Small intestine (tissue), 7 donors: ENCODE results near the gene SAMD11. TPM values are rescaled to one million over a fixed set of nuclear protein-coding genes. Genes with fewer than 3 reads are reported as not detected.

Experiments
- DNase-seq, 2 donors: peaks; one replicate each; pipeline versions ENCODE4 v3.0.0 to v3.0.0-alpha.2; 2013
- FAIRE-seq: peaks from 2 replicates; lab custom pipeline; 2012; peaks lifted over from hg19 to GRCh38; lab: Jason Lieb, UNC
- H3K27ac ChIP-seq, 3 donors: one replicate each; pipeline ENCODE4 v1.5.1; 2013; ENCODE audit warnings: low read length in 2 of 3, mild to moderate bottlenecking in 2 of 3, control low read depth in 1 of 3, inconsistent platforms in 1 of 3, low read depth in 1 of 3, moderate library complexity in 1 of 3
- H3K27me3 ChIP-seq, 3 donors: one replicate each; pipeline ENCODE4 v1.6.1; 2013; ENCODE audit warnings: low read length in 3 of 3, inconsistent platforms in 1 of 3; ENCODE audit not compliant: control insufficient read depth in 3 of 3, insufficient read depth in 3 of 3
- H3K36me3 ChIP-seq, 3 donors: one replicate each; pipeline ENCODE4 v1.6.1; 2013; ENCODE audit warnings: low read length in 3 of 3, inconsistent platforms in 1 of 3, low read depth in 1 of 3, mild to moderate bottlenecking in 1 of 3, moderate library complexity in 1 of 3; ENCODE audit not compliant: control insufficient read depth in 3 of 3, insufficient read depth in 2 of 3
- H3K4me1 ChIP-seq, 3 donors: one replicate each; pipeline ENCODE4 v1.6.1; 2013; ENCODE audit warnings: low read length in 2 of 3, inconsistent platforms in 1 of 3, low read depth in 1 of 3, mild to moderate bottlenecking in 1 of 3, moderate library complexity in 1 of 3; ENCODE audit not compliant: control insufficient read depth in 3 of 3, insufficient read depth in 2 of 3
- H3K4me3 ChIP-seq, 3 donors: one replicate each; pipeline ENCODE4 v1.5.1; 2013; ENCODE audit warnings: low read length in 3 of 3, control low read depth in 1 of 3, inconsistent platforms in 1 of 3, low read depth in 1 of 3, mild to moderate bottlenecking in 1 of 3, moderate library complexity in 1 of 3
- H3K9me3 ChIP-seq, 2 donors: one replicate each; pipeline ENCODE4 v1.6.1; 2013; ENCODE audit warnings: low read depth in 1 of 2, low read length in 1 of 2; ENCODE audit not compliant: control insufficient read depth in 2 of 2, insufficient read depth in 1 of 2
- WGBS, 3 donors: extraction: QIAGEN DNeasy Blood & Tissue Kit; methylation state at CpG; one replicate each; pipeline ENCODE4 v1.1.7; 2013; 5-methylcytosine and 5-hydroxymethylcytosine counted together
- polyA plus RNA-seq, 4 donors: library from polyadenylated mRNA; stranded (reverse) in 3 of 4; unstranded in 1 of 4; fragments of 200-250 nt in 3 of 4; fragments of 120-200 nt in 1 of 4; gene quantifications; one replicate each; pipeline versions ENCODE4 v1.2.1 to v1.2.3, GENCODE V29; 2013
- donor health status: healthy with polysubstance abuse.
- donor health status: control.
- donor health status: control.
- donor health status: Bipolar disorder and iron deficiency.
- donor health status: healthy.

SAMD11 gene
- polyA plus RNA-seq, 4 donors, result 0.89 to 13.6 (median 6.8) TPM

DNA sequence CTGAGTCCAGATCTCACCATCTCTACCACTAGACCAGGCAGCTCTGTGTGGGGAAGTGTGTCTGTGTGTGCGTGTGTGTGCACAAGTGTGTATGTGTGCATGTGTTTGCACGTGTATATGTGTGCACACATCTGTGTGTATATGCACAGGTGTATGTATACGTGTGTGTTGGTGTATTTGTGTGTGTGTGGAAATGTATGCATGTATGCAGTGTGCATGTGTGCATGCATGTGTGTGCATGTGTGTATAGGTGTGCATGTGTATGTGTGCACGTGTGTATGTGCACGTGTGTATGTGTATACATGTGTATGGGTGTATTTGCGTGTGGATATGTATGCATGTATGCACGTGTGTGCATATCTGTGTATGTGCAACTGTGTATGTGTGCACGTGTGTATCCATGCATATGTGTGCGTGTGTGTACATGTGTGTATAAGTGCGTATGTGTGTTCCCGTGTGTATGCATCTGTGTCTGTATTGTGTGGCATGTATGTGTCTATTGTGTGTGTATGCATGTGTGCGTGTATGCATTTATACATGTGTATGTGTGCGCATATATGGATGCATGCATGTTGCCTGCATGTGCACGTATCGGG is 45.6 kb downstream of the SAMD11 start:
- Histone ChIP-seq H3K27ac (no peak overlapping the region), H3K4me3 (no peak overlapping the region), H3K9me3 (no peaks in the 10 kb centered on the region), H3K4me1 (peaks cover 0 to 11% (median 2%) of the 10 kb centered on the region in 3 donors), H3K36me3 (peaks cover 0 to 4% (median 0%) of the 10 kb centered on the region in 3 donors), H3K27me3 (peaks cover 0 to 72% (median 10%) of the 10 kb centered on the region in 3 donors)
- FAIRE-seq (no peak), DNase-seq (no peak)
- 78 to 86% (median 84%) methylated on average over 15 of the region's 15 CpGs for WGBS, 3 donors

- Histone ChIP-seq H3K9me3 (no peaks in the 10 kb centered on the region), H3K4me1 (peaks cover 0 to 11% (median 2%) of the 10 kb centered on the region in 3 donors), H3K27ac (no peak overlapping the region), H3K36me3 (no peaks in the 10 kb centered on the region), H3K27me3 (peaks cover 0 to 81% (median 10%) of the 10 kb centered on the region in 3 donors), H3K4me3 (no peak overlapping the region)
- WGBS, 3 donors, result 18 to 21% (median 19%) methylated on average over 32 to 33 of the region's 33 CpGs
- no peak for FAIRE-seq
- no peak for DNase-seq
Measured at GRCh38 chr1:970242-970972, 46.7 kb downstream of the SAMD11 start.

- Histone ChIP-seq H3K4me1 (peaks cover 0 to 5% (median 0%) of the 10 kb centered on the region in 3 donors), H3K9me3 (no peaks in the 10 kb centered on the region), H3K4me3 (no peak overlapping the region), H3K36me3 (no peaks in the 10 kb centered on the region), H3K27me3 (peaks cover 0 to 82% (median 10%) of the 10 kb centered on the region in 3 donors), H3K27ac (no peak overlapping the region)
- no peak for DNase-seq
- 28 to 39% (median 36%) methylated on average over 34 to 42 of the region's 42 CpGs for WGBS, 3 donors
- no peak for FAIRE-seq
Measured at GRCh38 chr1:970973-971730, 47.4 kb downstream of the SAMD11 start.

DNA sequence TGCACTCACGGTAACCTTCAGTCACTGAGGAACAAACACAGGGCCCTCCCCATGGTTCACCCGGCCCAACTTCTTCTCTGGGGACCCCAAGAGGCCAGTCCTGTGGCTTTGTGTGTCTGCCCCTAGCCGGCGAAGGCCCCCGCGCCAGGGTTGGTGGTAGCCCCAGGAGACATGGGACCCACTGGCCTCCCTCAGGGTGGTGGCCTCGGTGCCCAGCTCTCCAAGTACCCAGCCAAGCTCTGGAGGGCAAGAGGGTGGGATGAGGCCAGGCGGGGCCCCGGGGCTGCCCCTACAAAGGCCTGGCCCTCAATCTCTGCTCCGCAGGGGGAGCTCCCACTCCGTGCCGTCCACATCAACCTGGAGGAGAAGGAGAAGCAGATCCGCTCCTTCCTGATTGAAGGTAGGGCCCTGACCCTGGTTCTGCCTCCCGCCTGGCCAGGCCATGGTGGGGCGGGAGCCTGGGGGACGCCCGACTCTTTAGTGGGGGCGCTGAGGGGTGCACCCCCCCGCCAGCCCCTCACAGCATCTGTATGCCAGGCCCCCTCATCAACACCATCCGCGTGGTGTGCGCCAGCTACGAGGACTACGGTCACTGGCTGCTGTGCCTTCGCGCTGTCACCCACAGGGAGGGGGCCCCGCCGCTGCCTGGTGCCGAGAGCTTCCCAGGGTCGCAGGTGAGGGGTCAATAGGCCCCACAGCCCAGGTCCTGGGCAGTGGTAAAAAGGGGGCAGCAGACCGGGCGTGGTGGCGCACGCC is 48.2 kb downstream of the SAMD11 start:
- FAIRE-seq (no peak), DNase-seq (no peak)
- Histone ChIP-seq H3K9me3 (no peaks in the 10 kb centered on the region), H3K4me3 (no peak overlapping the region), H3K27ac (no peak overlapping the region), H3K27me3 (peaks cover 0 to 78% (median 10%) of the 10 kb centered on the region in 3 donors), H3K4me1 (peaks cover 0 to 2% (median 0%) of the 10 kb centered on the region in 3 donors), H3K36me3 (no peaks in the 10 kb centered on the region)
- 70 to 77% (median 74%) methylated on average over 28 to 34 of the region's 34 CpGs for WGBS, 3 donors

GRCh38 chr1:972726-973458 is 49.2 kb downstream of the SAMD11 start:
- H3K9me3 ChIP-seq, result no peaks in the 10 kb centered on the region
- no peak overlapping the region for H3K27ac ChIP-seq
- H3K4me1 ChIP-seq, result no peaks in the 10 kb centered on the region
- H3K4me3 ChIP-seq, result no peak overlapping the region
- peaks cover 0 to 69% (median 10%) of the 10 kb centered on the region in 3 donors for H3K27me3 ChIP-seq
- WGBS, 3 donors, result 73 to 84% (median 74%) methylated on average over 24 to 28 of the region's 28 CpGs
- no peak for DNase-seq
- no peaks in the 10 kb centered on the region for H3K36me3 ChIP-seq
- FAIRE-seq, result no peak

- WGBS, 3 donors, result 76 to 84% (median 81%) methylated on average over 22 to 28 of the region's 28 CpGs
- Histone ChIP-seq H3K27me3 (peaks cover 0 to 61% (median 10%) of the 10 kb centered on the region in 3 donors), H3K4me3 (no peak overlapping the region), H3K4me1 (no peaks in the 10 kb centered on the region), H3K9me3 (peaks cover 0 to 3% of the 10 kb centered on the region in 2 donors), H3K27ac (no peak overlapping the region), H3K36me3 (no peaks in the 10 kb centered on the region)
- no peak for FAIRE-seq
- no peak for DNase-seq
Measured at GRCh38 chr1:973459-974292, 50.0 kb downstream of the SAMD11 start.

- Histone ChIP-seq H3K27ac (no peak overlapping the region), H3K27me3 (peaks cover 0 to 55% (median 10%) of the 10 kb centered on the region in 3 donors), H3K4me1 (no peaks in the 10 kb centered on the region), H3K36me3 (no peaks in the 10 kb centered on the region), H3K4me3 (no peak overlapping the region), H3K9me3 (peaks cover 0 to 3% of the 10 kb centered on the region in 2 donors)
- FAIRE-seq (no peak), DNase-seq (no peak)
- WGBS, 3 donors, result 79 to 92% (median 90%) methylated on average over 10 to 11 of the region's 11 CpGs
Measured at GRCh38 chr1:974293-974640, 50.5 kb downstream of the SAMD11 start.
